HCT116 (cell line): ENCODE data around the gene HMGB2. TPM values are rescaled to one million over a fixed set of nuclear protein-coding genes. Genes with fewer than 3 reads are reported as not detected.

Source experiments
- ATAC-seq: fragments of 200-7000 bp; cut with Tn5 transposase; 2 replicates; pipeline ENCODE4 v1.9.1; 2020; ENCODE audit warnings: mild to moderate bottlenecking, moderate library complexity
- BruUV-seq: library from RNA; stranded (reverse); fragments of 400-500 nt; replicated peaks from 2 replicates; lab custom pipeline; 2021; lab: Mats Ljungman, UMichigan
- CTCF ChIA-PET: fragments of 300-600 bp; sonication (Branson Sonifier 250); formaldehyde crosslinking; loops from one replicate; lab custom pipeline; 2021; ENCODE audit warnings: antibody characterized with exemption; lab: Charles Lee
- POLR2A ChIA-PET: fragments of 300-600, 350-600 bp; sonication (Branson Sonifier 250); formaldehyde crosslinking; loops from one replicate; lab custom pipeline; 2021; ENCODE audit warnings: antibody characterized with exemption; lab: Charles Lee
- RAD21 ChIA-PET, 2 experiments: fragments of 300-600 bp; sonication (Branson Sonifier 250); formaldehyde crosslinking; loops; one replicate each; lab custom pipeline; 2023; ENCODE audit warnings: low total read pairs in 2 of 2; ENCODE audit not compliant: uncharacterized antibody in 2 of 2, unreplicated experiment in 2 of 2, low non-redundant PET in 1 of 2; lab: Charles Lee
- DNase-seq: peaks from one replicate; pipeline ENCODE4 v3.0.0-alpha.2; 2010; ENCODE audit warnings: low read depth, low spot score
- H2AFZ ChIP-seq: fragments of 200-600 bp; shearing (Covaris generic), sonication (generic); 2 replicates; pipeline ENCODE4 v1.6.1; 2017; ENCODE audit warnings: low read depth, mixed run types, mixed read lengths, antibody characterized with exemption, low read length; ENCODE audit not compliant: poor library complexity, severe bottlenecking
- H3K27ac ChIP-seq: 2 replicates; pipeline ENCODE4 v1.5.1; 2012; ENCODE audit warnings: low read depth, low read length
- H3K27me3 ChIP-seq: fragments of 200-600 bp; sonication (generic); 2 replicates; pipeline ENCODE4 v1.6.1; 2016; ENCODE audit warnings: mixed run types, low read length, mixed read lengths; ENCODE audit not compliant: insufficient read depth
- H3K36me3 ChIP-seq, 2 experiments: fragments of 200-500 bp in 1 of 2; fragments of 200-600 bp in 1 of 2; sonication (Bioruptor generic) in 1 of 2; sonication (generic) in 1 of 2; 2 replicates each; pipeline versions ENCODE4 v1.5.1 to v1.6.1; 2014 to 2016; ENCODE audit warnings: low read length in 2 of 2, inconsistent platforms in 1 of 2, mixed read lengths in 1 of 2, mixed run types in 1 of 2; ENCODE audit not compliant: insufficient read depth in 2 of 2, control insufficient read depth in 1 of 2
- H3K4me1 ChIP-seq, 2 experiments: fragments of 200-600 bp in 1 of 2; sonication (generic) in 1 of 2; 2 replicates each; pipeline versions ENCODE4 v1.5.1 to v1.6.1; 2012 to 2017; ENCODE audit warnings: low read length in 2 of 2, inconsistent platforms in 1 of 2, mild to moderate bottlenecking in 1 of 2, mixed read lengths in 1 of 2, mixed run types in 1 of 2, moderate library complexity in 1 of 2; ENCODE audit not compliant: insufficient read depth in 2 of 2, control insufficient read depth in 1 of 2
- H3K4me2 ChIP-seq: fragments of 200-600 bp; sonication (generic); 2 replicates; pipeline ENCODE4 v1.6.1; 2017; ENCODE audit warnings: mixed run types, low read length, mixed read lengths
- H3K4me3 ChIP-seq, 2 experiments: fragments of 200-600 bp in 1 of 2; sonication (generic) in 1 of 2; replicated peaks in 1 of 2; 2 replicates each; pipeline ENCODE4 v1.5.1; 2011 to 2016; ENCODE audit warnings: low read length in 2 of 2, control low read depth in 1 of 2, low read depth in 1 of 2, mild to moderate bottlenecking in 1 of 2, mixed read lengths in 1 of 2, mixed run types in 1 of 2
- H3K79me2 ChIP-seq: fragments of 200-600 bp; sonication (generic); 2 replicates; pipeline ENCODE4 v1.6.1; 2017; ENCODE audit warnings: mild to moderate bottlenecking, mixed run types, low read length, moderate library complexity, mixed read lengths; ENCODE audit not compliant: insufficient read depth
- H3K9ac ChIP-seq: fragments of 200-600 bp; sonication (generic); 2 replicates; pipeline ENCODE4 v1.6.1; 2016; ENCODE audit warnings: low read length, mixed read lengths
- H3K9me2 ChIP-seq: fragments of 200-600 bp; sonication (generic), shearing (Covaris generic); 2 replicates; pipeline ENCODE4 v1.6.1; 2017; ENCODE audit warnings: mixed run types, mild to moderate bottlenecking, moderate library complexity; ENCODE audit not compliant: insufficient read depth
- H3K9me3 ChIP-seq, 2 experiments: fragments of 200-500 bp in 1 of 2; fragments of 200-600 bp in 1 of 2; sonication (Bioruptor generic) in 1 of 2; sonication (generic) in 1 of 2; 2 replicates each; pipeline ENCODE4 v1.6.1; 2014 to 2017; ENCODE audit warnings: low read length in 2 of 2, mixed read lengths in 2 of 2, inconsistent platforms in 1 of 2, low read depth in 1 of 2, mild to moderate bottlenecking in 1 of 2, mixed run types in 1 of 2, moderate library complexity in 1 of 2; ENCODE audit not compliant: control insufficient read depth in 1 of 2, insufficient read depth in 1 of 2
- H4K20me1 ChIP-seq: fragments of 200-600 bp; sonication (generic), shearing (Covaris generic); 2 replicates; pipeline ENCODE4 v1.6.1; 2017; ENCODE audit warnings: mixed run types, mild to moderate bottlenecking, moderate library complexity; ENCODE audit not compliant: insufficient read depth
- CEBPB ChIP-seq: IDR thresholded peaks from 2 replicates; pipeline ENCODE4 v1.6.1; 2012; ENCODE audit warnings: low read depth
- EGR1 ChIP-seq: IDR thresholded peaks from 2 replicates; pipeline ENCODE4 v1.6.1; 2012; ENCODE audit warnings: low read depth
- EZH2 ChIP-seq: fragments of 200-600 bp; sonication (generic); IDR thresholded peaks from 2 replicates; pipeline ENCODE4 v1.6.1; 2017; ENCODE audit warnings: antibody characterized with exemption, mixed run types
- POLR2A ChIP-seq: IDR thresholded peaks from 2 replicates; pipeline ENCODE4 v1.7.0; 2011; ENCODE audit warnings: borderline replicate concordance; ENCODE audit not compliant: insufficient read depth, insufficient read length; ENCODE audit errors: extremely low read depth
- POLR2AphosphoS5 ChIP-seq: IDR thresholded peaks from 2 replicates; pipeline ENCODE4 v1.6.1; 2011; ENCODE audit warnings: mild to moderate bottlenecking, low read depth, low read length, moderate library complexity
- SIN3A ChIP-seq: IDR thresholded peaks from 2 replicates; pipeline ENCODE4 v1.6.1; 2012; ENCODE audit warnings: low read depth
- TCF7L2 ChIP-seq: IDR thresholded peaks from 2 replicates; pipeline ENCODE4 v1.7.0; 2011; ENCODE audit warnings: borderline replicate concordance, inconsistent platforms; ENCODE audit not compliant: insufficient read depth, insufficient read length; ENCODE audit errors: extremely low read depth
- ZBTB33 ChIP-seq: IDR thresholded peaks from 2 replicates; pipeline ENCODE4 v1.6.1; 2011; ENCODE audit warnings: mild to moderate bottlenecking, low read length, moderate library complexity; ENCODE audit not compliant: insufficient replicate concordance; ENCODE audit errors: extremely low read depth
- ZNF274 ChIP-seq: fragments of 200-500 bp; sonication (Bioruptor generic); IDR thresholded peaks from 2 replicates; pipeline ENCODE4 v1.6.1; 2014; ENCODE audit warnings: mild to moderate bottlenecking, low read depth, low read length, inconsistent platforms
- intact Hi-C: fragments of 100-400 bp; cut with micrococcal nuclease; formaldehyde crosslinking; loops from 2 replicates; pipeline ENCODE4 v1.10.0; 2022
- total RNA-seq: library from RNA; stranded (reverse); gene quantifications from one replicate; pipeline ENCODE4 v1.2.1, GENCODE V29; 2021; ENCODE audit not compliant: unreplicated experiment

HMGB2 gene
- total RNA-seq, 1 experiment from 2014 or later = 388 TPM

- no peaks in the 10 kb centered on the region for H3K79me2 ChIP-seq
- no peaks in the 10 kb centered on the region for H3K9me2 ChIP-seq
- no peak overlapping the region for H3K9ac ChIP-seq
- BruUV-seq = no TSS peak
- H3K27ac ChIP-seq = no peak overlapping the region
- no peaks in the 10 kb centered on the region for H3K27me3 ChIP-seq
- no peak overlapping the region for H3K4me3 ChIP-seq
- intact Hi-C loops = loop anchor here (5.0 to 10.0 kb wide), 2 partner anchors 174 to 837 kb away; no protein-coding TSS in a partner anchor
- H4K20me1 ChIP-seq = no peaks in the 10 kb centered on the region
- H3K4me1 ChIP-seq = no peaks in the 10 kb centered on the region
- H3K4me2 ChIP-seq = no peak overlapping the region
- ChIA-PET RAD21 (no interaction called here), CTCF (interaction anchor here (1.0 to 4.5 kb wide), 7 partner anchors 16 to 176 kb away, joined by 3 to 21 read pairs (median 11); partner anchors contain the start of gene HMGB2), POLR2A (interaction anchor here (0.6 to 1.3 kb wide), 2 partner anchors 16 to 52 kb away, joined by 4 to 5 read pairs; partner anchors contain the start of genes HMGB2 and SAP30)
- no peaks in the 10 kb centered on the region for H3K9me3 ChIP-seq
- no peak overlapping the region for H2AFZ ChIP-seq
- DNase-seq (no peak), ATAC-seq (no peak)
- TF ChIP-seq ZBTB33 (no peak), ZNF274 (no peak), SIN3A (no peak), CEBPB (no peak), POLR2A (no peak), TCF7L2 (no peak), EZH2 (no peak), EGR1 (no peak), POLR2AphosphoS5 (no peak)
- H3K36me3 ChIP-seq = peaks cover 0 to 5% of the 10 kb centered on the region in 2 experiments; a peak in 3 of 4 replicates
Observed at GRCh38 chr4:173318240-173318639, 15.9 kb downstream of the HMGB2 start.
